Measurements from ENCODE around the gene SBNO1. TPM values are rescaled to one million over a fixed set of nuclear protein-coding genes. Genes with fewer than 3 reads are reported as not detected.
A peak's percentile ranks its signal among the peaks of the same experiment; 100 is the strongest.

Gene SBNO1
- total RNA-seq, 4 donors from 2014 or later, result 26.7 to 31.8 (median 29.9) TPM

DNA sequence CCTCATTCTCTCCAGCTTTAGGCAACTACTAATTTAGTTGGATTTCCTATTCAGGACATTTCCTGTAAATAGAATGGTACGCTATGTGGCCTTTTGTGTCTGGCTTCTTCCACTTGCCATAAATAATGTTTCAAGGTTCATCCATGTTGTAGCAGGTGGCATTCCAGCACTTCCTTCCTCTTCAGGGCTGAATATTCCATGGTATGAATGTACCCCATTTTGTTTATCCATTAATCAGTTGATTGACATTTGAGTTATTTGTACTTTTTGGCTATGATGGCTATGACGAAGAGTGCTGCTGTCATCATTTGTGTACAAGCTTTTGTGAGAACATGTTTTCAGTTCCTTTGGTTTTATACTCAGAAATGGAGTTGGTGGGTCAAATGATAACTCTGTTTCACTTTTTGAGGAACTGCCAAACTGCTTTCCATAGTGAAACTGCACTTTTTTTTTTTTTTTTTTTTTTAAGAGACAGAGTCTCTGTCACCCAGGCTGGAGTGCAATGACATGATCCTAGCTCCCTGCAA lies 86.5 kb downstream of the SBNO1 start:
- no peaks in the 10 kb centered on the region for H3K36me3 ChIP-seq
- TF ChIP-seq POLR2AphosphoS5 (IDR thresholded peaks at IDR 0.05) (no peak), EP300 (IDR thresholded peaks at IDR 0.05) (no peak), POLR2A (IDR thresholded peaks at IDR 0.05; ENCODE audit: low read depth) (no peak), CTCF (IDR thresholded peaks at IDR 0.05) (no peak)
- no peaks in the 10 kb centered on the region for H3K9me3 ChIP-seq
- no peaks in the 10 kb centered on the region for H3K27me3 ChIP-seq
- DNase-seq (ENCODE audit: extremely low spot score), result no peak
- no peaks in the 10 kb centered on the region for H3K4me1 ChIP-seq
- intact Hi-C loops (cut with DNase I), result no loop called here
- peak overlapping the region in 2 of 4 donors; percentile 7 to 40 for H3K27ac ChIP-seq (replicated peaks in 1 of 4)
- WGBS, result 49% methylated on average over 2 of the region's 2 CpGs
- H3K4me3 ChIP-seq, result no peak overlapping the region

- no peaks in the 10 kb centered on the region for H3K9me3 ChIP-seq
- H3K27me3 ChIP-seq, result no peaks in the 10 kb centered on the region
- peaks cover 29 to 35% (median 34%) of the 10 kb centered on the region in 4 donors for H3K4me1 ChIP-seq
- no peak overlapping the region for H3K27ac ChIP-seq (replicated peaks in 1 of 4)
- no peak for DNase-seq (ENCODE audit: extremely low spot score)
- intact Hi-C loops (cut with DNase I), result no loop called here
- H3K36me3 ChIP-seq, result no peaks in the 10 kb centered on the region
- WGBS, result 85% methylated on average over 15 of the region's 15 CpGs
- H3K4me3 ChIP-seq, result no peak overlapping the region
- TF ChIP-seq EP300 (IDR thresholded peaks at IDR 0.05), result no peak
- no peak for TF ChIP-seq POLR2AphosphoS5 (IDR thresholded peaks at IDR 0.05)
Measured at GRCh38 chr12:123273166-123273565, 91.5 kb downstream of the SBNO1 start.

- H3K9me3 ChIP-seq, result no peaks in the 10 kb centered on the region
- DNase-seq (ENCODE audit: extremely low spot score), result no peak
- peak overlapping the region; percentile 81 to 86 (median 82) for H3K27ac ChIP-seq (replicated peaks in 1 of 4)
- TF ChIP-seq EP300 (IDR thresholded peaks at IDR 0.05) (no peak), CTCF (IDR thresholded peaks at IDR 0.05) (peak; percentile 49 to 71 (median 63))
- peak overlapping the region; percentile 70 to 94 (median 78) for H3K4me3 ChIP-seq
- no peaks in the 10 kb centered on the region for H3K27me3 ChIP-seq
- peaks cover 0 to 11% (median 9%) of the 10 kb centered on the region in 4 donors for H3K36me3 ChIP-seq
- intact Hi-C loops (cut with DNase I), result no loop called here
- 0% methylated on average over 12 of the region's 108 CpGs for WGBS
- peaks cover 31 to 43% (median 43%) of the 10 kb centered on the region in 4 donors for H3K4me1 ChIP-seq
Measured at GRCh38 chr12:123271001-123271668, 93.5 kb downstream of the SBNO1 start.

- H3K9me3 ChIP-seq, result no peaks in the 10 kb centered on the region
- peaks cover 31 to 43% (median 43%) of the 10 kb centered on the region in 4 donors for H3K4me1 ChIP-seq
Measured at GRCh38 chr12:123270214-123271000, 94.2 kb downstream of the SBNO1 start.

More at GRCh38 chr12:123270214-123271000, 94.2 kb downstream of the SBNO1 start:
- intact Hi-C loops (cut with DNase I), result no loop called here
- Histone ChIP-seq H3K27me3 (no peaks in the 10 kb centered on the region), H3K36me3 (peaks cover 0 to 18% (median 14%) of the 10 kb centered on the region in 4 donors), H3K4me3 (peak overlapping the region; percentile 70 to 94 (median 78)), H3K27ac (replicated peaks in 1 of 4) (peak overlapping the region; percentile 81 to 86 (median 82))
- no peak for DNase-seq (ENCODE audit: extremely low spot score)
- 2% methylated on average over 21 of the region's 51 CpGs for WGBS
- no peak for TF ChIP-seq EP300 (IDR thresholded peaks at IDR 0.05)
- no peak for TF ChIP-seq POLR2AphosphoS5 (IDR thresholded peaks at IDR 0.05)
- no peak for TF ChIP-seq POLR2A (IDR thresholded peaks at IDR 0.05; ENCODE audit: low read depth)
- no peak for TF ChIP-seq CTCF (IDR thresholded peaks at IDR 0.05)
